A549 treated with DMSO at 1 μM for 4 hours (cell line): ENCODE measurements around the gene SMIM31. TPM values are rescaled to one million over a fixed set of nuclear protein-coding genes. Genes with fewer than 3 reads are reported as not detected.

Experiments
- total RNA-seq: library from RNA; stranded (reverse); fragments of 200-300 nt; extraction: Qiagen RNA extraction; gene quantifications from 5 replicates; pipeline ENCODE4 v1.2.3, GENCODE V29; 2022; ENCODE audit warnings: low read depth

Gene SMIM31
- total RNA-seq = 0.02 to 0.11 TPM (median 0.07 TPM) in 3 of 5 replicates, not detected in the others

DNA sequence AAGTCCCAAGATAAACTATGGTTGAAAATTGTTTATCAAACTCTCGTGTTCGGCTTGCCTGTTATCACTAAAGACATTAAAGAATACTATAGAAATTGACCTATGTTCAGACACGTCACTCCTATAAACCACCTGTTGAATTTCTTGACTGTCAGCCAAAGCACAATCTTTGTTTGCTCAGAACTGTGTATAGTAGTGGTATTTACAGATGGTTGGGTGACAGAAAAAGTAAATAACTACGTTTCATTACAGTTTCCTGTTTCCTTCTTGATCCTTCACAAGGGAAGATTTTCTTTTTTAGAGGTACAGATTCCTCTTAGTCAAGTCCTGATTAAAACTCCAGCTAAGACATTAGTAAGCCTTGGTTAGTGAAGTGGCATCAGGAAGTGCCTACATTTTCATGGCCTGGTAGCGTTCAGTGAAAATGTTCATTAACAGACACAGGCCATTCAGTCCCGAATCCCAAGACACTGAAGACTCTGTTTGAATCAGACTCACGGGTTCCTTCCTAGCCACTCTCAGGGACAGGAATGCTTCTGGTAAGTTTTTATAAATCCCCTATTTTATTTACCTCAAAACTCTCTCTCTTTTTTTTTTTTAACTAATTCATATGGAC, at the start of gene SMIM31:
Gene SMIM31, plus strand, starts transcription at position 259 of the 616 bp plus-strand sequence. CDS start 16,313 bp downstream, outside the sequence.

Other genes starting within 250 kb of the SMIM31 start
- gene APELA, start 123.0 kb downstream of the SMIM31 start, total RNA-seq = not detected in 5 replicates
- gene TRIM61, start 223.5 kb downstream of the SMIM31 start, total RNA-seq = not detected in 5 replicates